CD4-positive, alpha-beta T cell (primary cell): Measurements from ENCODE around the gene FBN1. TPM values are rescaled to one million over a fixed set of nuclear protein-coding genes. Genes with fewer than 3 reads are reported as not detected.

Experiments used
- ATAC-seq: fragments of 200-7000 bp; cut with Tn5 transposase; one replicate; pipeline ENCODE4 v1.10.0; 2022; ENCODE audit warnings: mild to moderate bottlenecking; ENCODE audit not compliant: poor library complexity
- CTCF ChIA-PET: fragments of 350-600 bp; sonication (Branson Sonifier 250); formaldehyde crosslinking; loops from one replicate; lab custom pipeline; 2021; ENCODE audit warnings: antibody characterized with exemption, inconsistent platforms; lab: Charles Lee
- POLR2A ChIA-PET: fragments of 350-600 bp; sonication (Branson Sonifier 250); formaldehyde crosslinking; loops from one replicate; lab custom pipeline; 2021; ENCODE audit warnings: antibody characterized with exemption, inconsistent platforms; lab: Charles Lee
- DNase-seq, 14 experiments: peaks; one replicate each; pipeline ENCODE4 v3.0.0-alpha.2; 2013 to 2020; ENCODE audit warnings: mixed read lengths in 2 of 14
- H3K27ac ChIP-seq, 2 donors: one replicate each; pipeline versions ENCODE4 v1.5.1 to v1.7.0; 2013; ENCODE audit warnings: low read length in 2 of 2, low read depth in 1 of 2, mild to moderate bottlenecking in 1 of 2
- H3K27me3 ChIP-seq, 2 experiments: 1 replicate in 1 of 2; 2 replicates in 1 of 2; pipeline versions ENCODE4 v1.6.1 to v1.7.0; 2013; ENCODE audit warnings: low read length in 2 of 2, control low read depth in 1 of 2, mild to moderate bottlenecking in 1 of 2, moderate library complexity in 1 of 2; ENCODE audit not compliant: insufficient read depth in 2 of 2, control insufficient read depth in 1 of 2
- H3K36me3 ChIP-seq: one replicate; pipeline ENCODE4 v1.6.1; 2013; ENCODE audit warnings: low read length, control low read depth; ENCODE audit not compliant: insufficient read depth
- H3K4me1 ChIP-seq: one replicate; pipeline ENCODE4 v1.6.1; 2013; ENCODE audit warnings: low read length, control low read depth; ENCODE audit not compliant: insufficient read depth
- H3K4me3 ChIP-seq: one replicate; pipeline ENCODE4 v1.5.1; 2013; ENCODE audit warnings: mild to moderate bottlenecking, low read length, moderate library complexity
- H3K9me3 ChIP-seq, 2 experiments: 1 replicate in 1 of 2; 2 replicates in 1 of 2; pipeline versions ENCODE4 v1.6.1 to v1.7.0; 2013; ENCODE audit warnings: low read length in 2 of 2, mild to moderate bottlenecking in 2 of 2, control low read depth in 1 of 2, moderate library complexity in 1 of 2; ENCODE audit not compliant: control insufficient read depth in 1 of 2, insufficient read depth in 1 of 2
- H3K27ac Mint-ChIP-seq: one replicate; pipeline ENCODE4 v1.8.0; 2020; ENCODE audit warnings: mixed read lengths
- H3K27me3 Mint-ChIP-seq: one replicate; pipeline ENCODE4 v1.8.0; 2021; ENCODE audit warnings: mixed read lengths
- H3K36me3 Mint-ChIP-seq: one replicate; pipeline ENCODE4 v1.8.0; 2021; ENCODE audit warnings: low read depth, mixed read lengths
- H3K4me1 Mint-ChIP-seq: one replicate; pipeline ENCODE4 v1.8.0; 2021; ENCODE audit warnings: low read depth, mixed read lengths
- H3K4me3 Mint-ChIP-seq: one replicate; pipeline ENCODE4 v1.8.0; 2020; ENCODE audit warnings: mild to moderate bottlenecking, mixed read lengths
- H3K9me3 Mint-ChIP-seq: one replicate; pipeline ENCODE4 v1.8.0; 2020; ENCODE audit warnings: mixed read lengths
- CTCF ChIP-seq: fragments of 200-600 bp; IDR thresholded peaks from one replicate; pipeline ENCODE4 v1.8.0; 2022; ENCODE audit warnings: antibody characterized with exemption, mild to moderate bottlenecking
- intact Hi-C, 2 experiments: fragments of 100-400 bp; cut with DNase I in 1 of 2; cut with micrococcal nuclease in 1 of 2; formaldehyde crosslinking; loops; one replicate each; pipeline versions ENCODE4 v1.15.1 to v1.9.0; 2023 to 2025; cut with DNase I, micrococcal nuclease
- polyA plus RNA-seq, 2 donors: library from polyadenylated mRNA; unstranded; fragments of 120-200 nt; gene quantifications; one replicate each; pipeline ENCODE4 v1.2.1, GENCODE V29; 2013
- total RNA-seq, 174 experiments: library from RNA in 2 of 174; stranded (reverse) in 2 of 174; gene quantifications; one replicate each; pipeline ENCODE4 v1.2.3 and lab custom pipeline; 2021 to 2026

The FBN1 gene
- under 1 TPM; 0.11 to 0.25 TPM for total RNA-seq
- 0.11 TPM for polyA plus RNA-seq (2013, experiment 1 of 2)
- 5.6 TPM for polyA plus RNA-seq (2013, experiment 2 of 2)
- total RNA-seq (lab: John Stamatoyannopoulos, UW), result 0.11 to 4.5 (median 1.1) reads per million in 172 experiments

DNA sequence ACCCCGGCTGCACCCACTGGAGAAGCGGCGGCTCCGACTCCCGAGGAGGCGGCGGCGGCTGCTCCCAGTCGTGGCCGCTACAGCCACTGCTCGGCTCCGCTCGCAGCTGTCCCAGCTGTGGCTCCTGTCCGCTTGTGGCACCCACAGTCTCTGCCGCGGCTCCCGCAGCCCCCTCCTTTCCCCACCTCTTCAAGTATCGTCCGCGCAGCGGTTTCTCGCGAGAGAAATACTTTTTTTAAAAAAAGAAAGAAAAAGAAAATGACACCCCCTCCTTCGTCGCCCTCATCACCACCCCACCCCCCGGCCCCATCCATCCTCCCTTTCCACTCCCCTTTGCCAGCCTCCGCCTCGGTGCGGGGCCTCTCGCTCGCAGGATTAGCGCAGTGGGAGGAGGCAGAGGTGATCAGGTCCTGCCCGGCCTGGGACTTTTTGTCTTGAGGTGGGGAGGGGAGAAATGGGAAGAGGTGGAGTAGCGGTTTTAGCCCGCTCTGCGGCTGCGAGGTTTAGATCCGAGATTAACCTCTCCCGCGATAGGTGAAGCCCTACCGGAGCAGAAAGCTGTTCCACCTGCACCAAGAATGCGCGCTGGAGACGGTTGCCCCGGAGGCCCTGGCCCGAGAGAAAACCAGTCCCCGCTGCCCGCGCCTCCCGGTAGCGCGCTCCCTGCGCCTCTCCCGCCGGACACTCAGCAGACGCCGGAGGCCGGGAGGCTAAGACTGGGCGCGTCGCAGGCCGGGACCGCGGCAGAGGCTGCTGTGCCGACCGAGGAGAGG lies at the start of gene FBN1:
TSS of gene FBN1 (minus strand) at position 152 of the 773 bp plus-strand sequence. CDS start 940 bp downstream, outside the sequence.
- no peak for TF ChIP-seq CTCF
- DNase-seq (no peak), ATAC-seq (no peak)
- Mint-ChIP-seq H3K9me3 (no peaks in the 10 kb centered on the region), H3K4me3 (no peak within 1 kb of the TSS), H3K27ac (no peak within 1 kb of the TSS), H3K36me3 (no peaks in the 10 kb centered on the region), H3K27me3 (peaks cover 54% of the 10 kb centered on the region), H3K4me1 (no peaks in the 10 kb centered on the region)
- ChIA-PET CTCF (no interaction called here), POLR2A (no interaction called here)
- no peak within 1 kb of the TSS for H3K27ac ChIP-seq
- H3K36me3 ChIP-seq, result no peaks in the 10 kb centered on the region
- H3K27me3 ChIP-seq, result peaks cover 18 to 41% of the 10 kb centered on the region in 2 experiments
- intact Hi-C loops, result no loop called here
- peaks cover 0 to 17% of the 10 kb centered on the region in 2 experiments for H3K9me3 ChIP-seq
- no peak within 1 kb of the TSS for H3K4me3 ChIP-seq
- no peaks in the 10 kb centered on the region for H3K4me1 ChIP-seq

DNA sequence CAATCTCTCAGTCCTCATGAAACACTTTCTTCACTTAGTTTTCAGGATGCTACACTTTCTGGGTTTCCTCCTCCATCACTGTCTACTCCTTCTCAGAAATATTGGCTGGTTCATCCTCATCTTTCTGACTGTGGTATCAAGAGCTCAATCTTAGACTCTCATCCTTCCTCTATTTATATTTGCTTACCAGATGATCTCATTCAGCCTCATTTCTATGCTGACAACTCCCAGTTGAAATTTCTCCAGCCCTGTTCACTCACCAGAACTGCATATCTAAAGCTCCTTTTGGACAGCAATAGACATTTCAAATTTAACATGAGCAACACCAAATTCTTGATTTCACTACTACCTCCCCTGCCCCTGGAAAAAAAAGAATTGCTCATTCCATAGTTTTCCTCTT lies 48.0 kb upstream of the FBN1 start:
- no peaks in the 10 kb centered on the region for H3K9me3 ChIP-seq
- Mint-ChIP-seq H3K27ac (no peak overlapping the region), H3K36me3 (no peaks in the 10 kb centered on the region), H3K27me3 (no peaks in the 10 kb centered on the region), H3K4me3 (no peak overlapping the region), H3K4me1 (no peaks in the 10 kb centered on the region), H3K9me3 (no peaks in the 10 kb centered on the region)
- no peak for DNase-seq
- POLR2A ChIA-PET, result no interaction called here
- H3K36me3 ChIP-seq, result no peaks in the 10 kb centered on the region
- TF ChIP-seq CTCF, result no peak
- no peak overlapping the region for H3K27ac ChIP-seq
- no peaks in the 10 kb centered on the region for H3K4me1 ChIP-seq
- ATAC-seq, result no peak
- H3K4me3 ChIP-seq, result no peak overlapping the region
- intact Hi-C loops, result no loop called here
- CTCF ChIA-PET, result no interaction called here
- H3K27me3 ChIP-seq, result no peaks in the 10 kb centered on the region

- ATAC-seq (no peak), DNase-seq (no peak)
- H3K4me1 Mint-ChIP-seq, result no peaks in the 10 kb centered on the region
- H3K4me1 ChIP-seq, result no peaks in the 10 kb centered on the region
- H3K4me3 Mint-ChIP-seq, result no peak overlapping the region
- H3K27me3 ChIP-seq, result no peaks in the 10 kb centered on the region
- POLR2A ChIA-PET, result no interaction called here
- CTCF ChIA-PET, result no interaction called here
- no peak for TF ChIP-seq CTCF
- intact Hi-C loops, result no loop called here
- H3K9me3 Mint-ChIP-seq, result peaks cover 6% of the 10 kb centered on the region
- no peaks in the 10 kb centered on the region for H3K9me3 ChIP-seq
- H3K27ac ChIP-seq, result no peak overlapping the region
- no peaks in the 10 kb centered on the region for H3K36me3 ChIP-seq
- H3K27ac Mint-ChIP-seq, result no peak overlapping the region
- H3K27me3 Mint-ChIP-seq, result no peaks in the 10 kb centered on the region
- no peaks in the 10 kb centered on the region for H3K36me3 Mint-ChIP-seq
- H3K4me3 ChIP-seq, result no peak overlapping the region
Observed at GRCh38 chr15:48688493-48688892, 43.0 kb upstream of the FBN1 start.
